ENCODE data around the gene HOXD4. TPM values are rescaled to one million over a fixed set of nuclear protein-coding genes. Genes with fewer than 3 reads are reported as not detected.

The HOXD4 gene
- polyA plus RNA-seq, 3 donors, result 53.4 to 68.0 (median 67.5) TPM

GRCh38 chr2:176155356-176156044, 4.2 kb downstream of the HOXD4 start:
- no peak for DNase-seq

- DNase-seq, result no peak
Observed at GRCh38 chr2:176156301-176156806, 5.0 kb downstream of the HOXD4 start.

- no peak for DNase-seq
Observed at GRCh38 chr2:176156807-176157498, 5.6 kb downstream of the HOXD4 start, which contains the start of gene HOXD3. Gene HOXD3, plus strand, starts transcription at chr2:176157307. Its CDS starts 11,808 bp downstream, at chr2:176169115.

GRCh38 chr2:176157499-176158185, 6.3 kb downstream of the HOXD4 start:
- DNase-seq, result no peak

- DNase-seq, result no peak
Observed at GRCh38 chr2:176158186-176158591, 6.8 kb downstream of the HOXD4 start.

- DNase-seq, result peak; percentile 86
Observed at GRCh38 chr2:176158855-176159662, 7.7 kb downstream of the HOXD4 start.

- no peak for DNase-seq
Observed at GRCh38 chr2:176159663-176160250, 8.4 kb downstream of the HOXD4 start.

- DNase-seq, result no peak
Observed at GRCh38 chr2:176160251-176160985, 9.1 kb downstream of the HOXD4 start.

GRCh38 chr2:176160986-176161824, 9.9 kb downstream of the HOXD4 start:
- DNase-seq, result no peak

GRCh38 chr2:176161825-176162626, 10.7 kb downstream of the HOXD4 start:
- DNase-seq, result no peak

GRCh38 chr2:176162911-176163671, 11.7 kb downstream of the HOXD4 start:
- peak; percentile 92 for DNase-seq

- no peak for DNase-seq
Observed at GRCh38 chr2:176163672-176164056, 12.3 kb downstream of the HOXD4 start.

- no peak for DNase-seq
Observed at GRCh38 chr2:176164201-176164600, 12.9 kb downstream of the HOXD4 start.

GRCh38 chr2:176164611-176165369, 13.4 kb downstream of the HOXD4 start:
- no peak for DNase-seq

GRCh38 chr2:176165370-176166050, 14.2 kb downstream of the HOXD4 start:
- DNase-seq, result no peak

GRCh38 chr2:176166272-176166671, 14.9 kb downstream of the HOXD4 start:
- DNase-seq, result no peak

- no peak for DNase-seq
Observed at GRCh38 chr2:176167398-176167797, 16.0 kb downstream of the HOXD4 start.
